ENCODE measurements around the gene MLEC.

GRCh38 chr12:120713861-120714482 lies 27.0 kb downstream of the MLEC start:
- TF ChIP-seq TAF1 (IDR thresholded peaks at IDR 0.05; ENCODE audit: low read depth, low read length) (no peak), POLR2A (IDR thresholded peaks at IDR 0.05; ENCODE audit: low read depth, low read length) (no peak)
